Measurements from ENCODE around the gene C1QTNF12.

C1QTNF12 gene

GRCh38 chr1:1228187-1228586 lies 18.3 kb downstream of the C1QTNF12 start:
- TF ChIP-seq RAD21 (IDR thresholded peaks at IDR 0.05; ENCODE audit: low read depth) = no peak
- no peak for TF ChIP-seq TAF1 (IDR thresholded peaks at IDR 0.05; ENCODE audit: low read depth)
- TF ChIP-seq, protein P1, sequence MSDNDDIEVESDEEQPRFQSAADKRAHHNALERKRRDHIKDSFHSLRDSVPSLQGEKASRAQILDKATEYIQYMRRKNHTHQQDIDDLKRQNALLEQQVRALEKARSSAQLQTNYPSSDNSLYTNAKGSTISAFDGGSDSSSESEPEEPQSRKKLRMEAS (IDR thresholded peaks at IDR 0.05) = no peak
- no peak for TF ChIP-seq FOXM1 (IDR thresholded peaks at IDR 0.05; ENCODE audit: borderline replicate concordance, low read depth)
- TF ChIP-seq TEAD4 (IDR thresholded peaks at IDR 0.05) = no peak
- no peak for TF ChIP-seq ZBTB7A (IDR thresholded peaks at IDR 0.05; ENCODE audit: low read depth)
- TF ChIP-seq, protein P2, sequence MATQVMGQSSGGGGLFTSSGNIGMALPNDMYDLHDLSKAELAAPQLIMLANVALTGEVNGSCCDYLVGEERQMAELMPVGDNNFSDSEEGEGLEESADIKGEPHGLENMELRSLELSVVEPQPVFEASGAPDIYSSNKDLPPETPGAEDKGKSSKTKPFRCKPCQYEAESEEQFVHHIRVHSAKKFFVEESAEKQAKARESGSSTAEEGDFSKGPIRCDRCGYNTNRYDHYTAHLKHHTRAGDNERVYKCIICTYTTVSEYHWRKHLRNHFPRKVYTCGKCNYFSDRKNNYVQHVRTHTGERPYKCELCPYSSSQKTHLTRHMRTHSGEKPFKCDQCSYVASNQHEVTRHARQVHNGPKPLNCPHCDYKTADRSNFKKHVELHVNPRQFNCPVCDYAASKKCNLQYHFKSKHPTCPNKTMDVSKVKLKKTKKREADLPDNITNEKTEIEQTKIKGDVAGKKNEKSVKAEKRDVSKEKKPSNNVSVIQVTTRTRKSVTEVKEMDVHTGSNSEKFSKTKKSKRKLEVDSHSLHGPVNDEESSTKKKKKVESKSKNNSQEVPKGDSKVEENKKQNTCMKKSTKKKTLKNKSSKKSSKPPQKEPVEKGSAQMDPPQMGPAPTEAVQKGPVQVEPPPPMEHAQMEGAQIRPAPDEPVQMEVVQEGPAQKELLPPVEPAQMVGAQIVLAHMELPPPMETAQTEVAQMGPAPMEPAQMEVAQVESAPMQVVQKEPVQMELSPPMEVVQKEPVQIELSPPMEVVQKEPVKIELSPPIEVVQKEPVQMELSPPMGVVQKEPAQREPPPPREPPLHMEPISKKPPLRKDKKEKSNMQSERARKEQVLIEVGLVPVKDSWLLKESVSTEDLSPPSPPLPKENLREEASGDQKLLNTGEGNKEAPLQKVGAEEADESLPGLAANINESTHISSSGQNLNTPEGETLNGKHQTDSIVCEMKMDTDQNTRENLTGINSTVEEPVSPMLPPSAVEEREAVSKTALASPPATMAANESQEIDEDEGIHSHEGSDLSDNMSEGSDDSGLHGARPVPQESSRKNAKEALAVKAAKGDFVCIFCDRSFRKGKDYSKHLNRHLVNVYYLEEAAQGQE (IDR thresholded peaks at IDR 0.05; ENCODE audit: low read depth) = no peak
- no peak for TF ChIP-seq CEBPB (IDR thresholded peaks at IDR 0.05)
- no peak for TF ChIP-seq YY1 (IDR thresholded peaks at IDR 0.05; ENCODE audit: low read depth)
- no peak for TF ChIP-seq CREB1 (IDR thresholded peaks at IDR 0.05; ENCODE audit: low read depth)
- TF ChIP-seq EP300 (IDR thresholded peaks at IDR 0.05; ENCODE audit: borderline replicate concordance) = no peak
- TF ChIP-seq TCF12 (IDR thresholded peaks at IDR 0.05; ENCODE audit: low read depth) = no peak
- TF ChIP-seq NFIC (IDR thresholded peaks at IDR 0.05) = no peak

- TF ChIP-seq ZBTB7A (IDR thresholded peaks at IDR 0.05; ENCODE audit: low read depth) (no peak), CEBPB (IDR thresholded peaks at IDR 0.05) (no peak)
Measured at GRCh38 chr1:1227386-1227785, 19.1 kb downstream of the C1QTNF12 start.

- TF ChIP-seq CEBPB (IDR thresholded peaks at IDR 0.05) (no peak), TCF12 (IDR thresholded peaks at IDR 0.05; ENCODE audit: low read depth) (no peak), CREB1 (IDR thresholded peaks at IDR 0.05; ENCODE audit: low read depth) (no peak), EP300 (IDR thresholded peaks at IDR 0.05; ENCODE audit: borderline replicate concordance) (no peak), EGR1 (IDR thresholded peaks at IDR 0.05) (no peak)
- TF ChIP-seq, protein P3, sequence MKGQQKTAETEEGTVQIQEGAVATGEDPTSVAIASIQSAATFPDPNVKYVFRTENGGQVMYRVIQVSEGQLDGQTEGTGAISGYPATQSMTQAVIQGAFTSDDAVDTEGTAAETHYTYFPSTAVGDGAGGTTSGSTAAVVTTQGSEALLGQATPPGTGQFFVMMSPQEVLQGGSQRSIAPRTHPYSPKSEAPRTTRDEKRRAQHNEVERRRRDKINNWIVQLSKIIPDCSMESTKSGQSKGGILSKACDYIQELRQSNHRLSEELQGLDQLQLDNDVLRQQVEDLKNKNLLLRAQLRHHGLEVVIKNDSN (IDR thresholded peaks at IDR 0.05) = no peak
- TF ChIP-seq, protein P1 (IDR thresholded peaks at IDR 0.05) = no peak
Measured at GRCh38 chr1:1226566-1227362, 19.8 kb downstream of the C1QTNF12 start.

DNA sequence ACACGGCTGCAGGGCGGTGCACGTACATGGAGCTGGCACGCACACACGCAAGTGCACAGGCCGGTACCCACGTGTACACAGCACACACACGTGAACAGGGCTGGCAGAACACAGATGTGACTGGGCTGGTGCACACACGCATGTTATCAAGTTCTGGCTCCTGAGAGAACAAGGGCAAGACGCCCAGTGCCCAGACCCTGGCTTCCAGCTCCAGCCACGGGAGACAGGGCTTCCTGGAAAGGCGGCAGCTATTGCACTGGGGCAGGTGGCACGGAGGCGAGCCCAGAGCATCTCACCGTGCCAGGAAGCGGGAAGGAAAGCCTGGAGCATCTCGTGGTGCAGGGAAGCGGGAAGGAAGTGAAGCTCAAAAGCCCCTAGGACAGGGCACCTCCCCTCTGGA lies 20.6 kb downstream of the C1QTNF12 start:
- TF ChIP-seq TAF1 (IDR thresholded peaks at IDR 0.05; ENCODE audit: low read depth) (no peak), TCF12 (IDR thresholded peaks at IDR 0.05; ENCODE audit: low read depth) (no peak), EGR1 (IDR thresholded peaks at IDR 0.05) (no peak), NFIC (IDR thresholded peaks at IDR 0.05) (no peak), EP300 (IDR thresholded peaks at IDR 0.05; ENCODE audit: borderline replicate concordance) (no peak), CEBPB (IDR thresholded peaks at IDR 0.05) (no peak), FOXM1 (IDR thresholded peaks at IDR 0.05; ENCODE audit: borderline replicate concordance, low read depth) (no peak), RAD21 (IDR thresholded peaks at IDR 0.05; ENCODE audit: low read depth) (no peak), YY1 (IDR thresholded peaks at IDR 0.05; ENCODE audit: low read depth) (no peak), ZBTB7A (IDR thresholded peaks at IDR 0.05; ENCODE audit: low read depth) (no peak), TEAD4 (IDR thresholded peaks at IDR 0.05) (no peak), CREB1 (IDR thresholded peaks at IDR 0.05; ENCODE audit: low read depth) (no peak)
- TF ChIP-seq, protein P2 (IDR thresholded peaks at IDR 0.05; ENCODE audit: low read depth) = no peak
- TF ChIP-seq, protein P1 (IDR thresholded peaks at IDR 0.05) = no peak

GRCh38 chr1:1225238-1225845 lies 21.2 kb downstream of the C1QTNF12 start:
- no peak for TF ChIP-seq CEBPB (IDR thresholded peaks at IDR 0.05)
- no peak for TF ChIP-seq FOXM1 (IDR thresholded peaks at IDR 0.05; ENCODE audit: borderline replicate concordance, low read depth)
- TF ChIP-seq, protein P1 (IDR thresholded peaks at IDR 0.05) = no peak
- no peak for TF ChIP-seq RAD21 (IDR thresholded peaks at IDR 0.05; ENCODE audit: low read depth)
- TF ChIP-seq TAF1 (IDR thresholded peaks at IDR 0.05; ENCODE audit: low read depth) = no peak
- no peak for TF ChIP-seq NFIC (IDR thresholded peaks at IDR 0.05)
- no peak for TF ChIP-seq EGR1 (IDR thresholded peaks at IDR 0.05)
- TF ChIP-seq, protein P3 (IDR thresholded peaks at IDR 0.05) = no peak
- TF ChIP-seq, protein P2 (IDR thresholded peaks at IDR 0.05; ENCODE audit: low read depth) = no peak
